Measurements from ENCODE around the gene PLCB3.

PLCB3 gene

DNA sequence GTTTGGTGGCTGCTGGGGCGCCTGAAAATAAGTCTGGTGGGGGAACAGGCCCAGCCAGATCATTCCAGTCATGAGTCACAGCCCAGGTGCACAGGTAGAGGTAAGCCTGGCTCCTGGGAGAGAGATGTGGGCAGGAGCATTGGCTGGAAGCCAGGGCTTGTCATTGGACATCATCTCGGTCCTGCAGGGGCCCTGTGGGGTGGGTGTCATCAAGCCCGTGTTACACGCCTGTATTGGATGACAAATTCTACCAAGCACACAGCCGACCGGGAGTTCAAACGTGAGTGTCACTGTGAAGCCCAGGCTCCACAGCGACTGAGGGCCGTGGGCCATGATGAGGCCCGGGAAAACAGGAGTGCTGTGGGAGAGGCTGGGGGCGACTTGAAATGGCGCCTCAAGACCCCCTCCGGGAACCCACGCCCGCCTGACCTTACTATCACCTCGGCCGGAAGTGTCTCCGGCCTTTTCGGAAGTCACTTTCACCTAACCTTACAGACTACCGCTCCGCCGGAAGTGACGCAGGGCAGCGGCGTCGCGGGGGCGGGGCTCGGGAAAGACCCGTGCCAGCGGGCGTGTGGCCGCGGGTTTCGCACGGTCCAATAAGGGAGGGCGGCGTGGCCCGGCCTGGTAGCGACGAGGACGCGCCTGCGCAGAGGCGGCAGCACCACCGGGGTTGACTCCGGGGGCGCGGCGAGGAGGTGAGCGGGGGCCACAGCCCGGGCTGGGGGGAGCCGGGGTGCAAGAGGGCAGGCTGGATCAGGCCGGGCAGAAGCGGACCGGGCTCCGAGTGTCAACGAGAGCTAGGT, 10.7 kb upstream of the PLCB3 start, which contains the start of gene FKBP2:
FKBP2 (plus strand) TSS at position 661 of the 806 bp plus-strand sequence. CDS start 1,293 bp downstream, outside the sequence.
- H3K9ac ChIP-seq (ENCODE audit: low read length): peak within 1 kb of the TSS; percentile 93
- H3K27me3 ChIP-seq (ENCODE audit: insufficient read depth, low read length): no peaks in the 10 kb centered on the region
- H3F3A ChIP-seq (ENCODE audit: insufficient read depth, low read length): peaks cover 18% of the 10 kb centered on the region; the same call in 1 of the 2 replicates
- peak within 1 kb of the TSS; percentile 91 for H3K4me2 ChIP-seq (ENCODE audit: low read length)
- no peaks in the 10 kb centered on the region for H3K9me3 ChIP-seq (ENCODE audit: low read length)
- TF ChIP-seq EZH2 (IDR thresholded peaks at IDR 0.05; ENCODE audit: borderline replicate concordance, low read length) (no peak), CTCF (IDR thresholded peaks at IDR 0.05; ENCODE audit: low read length) (no peak)
- H3K36me3 ChIP-seq (ENCODE audit: insufficient read depth, low read length): peaks cover 33% of the 10 kb centered on the region; the same call in 1 of the 2 replicates
- H3K27ac ChIP-seq (ENCODE audit: low read depth, low read length, poor library complexity, severe bottlenecking): peak within 1 kb of the TSS; percentile 98
- peaks cover 76% of the 10 kb centered on the region for H3K4me1 ChIP-seq (ENCODE audit: insufficient read depth, low read length, severe bottlenecking)
- H4K20me1 ChIP-seq (ENCODE audit: insufficient read depth, low read length): no peaks in the 10 kb centered on the region
- peak within 1 kb of the TSS; percentile 77 for H3K4me3 ChIP-seq (ENCODE audit: low read depth, low read length, poor library complexity, severe bottlenecking)
- no peak within 1 kb of the TSS for H2AFZ ChIP-seq (ENCODE audit: low read length)
- no peaks in the 10 kb centered on the region for H3K9me2 ChIP-seq (ENCODE audit: low read depth, low read length)
- no peaks in the 10 kb centered on the region; the same call in 1 of the 2 replicates for H3K79me2 ChIP-seq (ENCODE audit: insufficient read depth, low read length)

DNA sequence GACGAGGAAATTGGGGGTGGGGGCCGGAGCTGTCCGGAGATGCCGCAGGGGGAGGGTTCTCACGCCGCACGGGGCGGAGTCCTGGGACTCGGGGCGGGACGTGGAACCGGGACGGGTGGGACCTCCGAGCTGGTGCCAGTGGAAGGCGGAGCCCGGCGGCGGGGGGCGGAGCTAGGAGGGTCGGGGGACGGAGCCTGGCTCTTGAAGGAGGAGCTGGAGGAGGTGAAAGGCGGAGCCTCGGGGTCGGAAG, 10.2 kb upstream of the PLCB3 start:
- Histone ChIP-seq H3K4me3 (ENCODE audit: low read depth, low read length, poor library complexity, severe bottlenecking) (peak overlapping the region; percentile 77), H3K79me2 (ENCODE audit: insufficient read depth, low read length) (no peaks in the 10 kb centered on the region; the same call in 1 of the 2 replicates), H3K9ac (ENCODE audit: low read length) (peak overlapping the region; percentile 93), H3K4me1 (ENCODE audit: insufficient read depth, low read length, severe bottlenecking) (peaks cover 71% of the 10 kb centered on the region), H3K27ac (ENCODE audit: low read depth, low read length, poor library complexity, severe bottlenecking) (peak overlapping the region; percentile 98), H3K9me2 (ENCODE audit: low read depth, low read length) (no peaks in the 10 kb centered on the region), H4K20me1 (ENCODE audit: insufficient read depth, low read length) (no peaks in the 10 kb centered on the region), H3K4me2 (ENCODE audit: low read length) (peak overlapping the region; percentile 91), H3K27me3 (ENCODE audit: insufficient read depth, low read length) (no peaks in the 10 kb centered on the region), H3F3A (ENCODE audit: insufficient read depth, low read length) (peaks cover 18% of the 10 kb centered on the region; the same call in 1 of the 2 replicates), H3K36me3 (ENCODE audit: insufficient read depth, low read length) (peaks cover 31% of the 10 kb centered on the region; the same call in 1 of the 2 replicates), H3K9me3 (ENCODE audit: low read length) (no peaks in the 10 kb centered on the region), H2AFZ (ENCODE audit: low read length) (no peak overlapping the region)
- TF ChIP-seq EZH2 (IDR thresholded peaks at IDR 0.05; ENCODE audit: borderline replicate concordance, low read length) (no peak), CTCF (IDR thresholded peaks at IDR 0.05; ENCODE audit: low read length) (no peak)

- no peak overlapping the region for H2AFZ ChIP-seq (ENCODE audit: low read length)
- no peaks in the 10 kb centered on the region; the same call in 1 of the 2 replicates for H3K79me2 ChIP-seq (ENCODE audit: insufficient read depth, low read length)
- no peaks in the 10 kb centered on the region for H4K20me1 ChIP-seq (ENCODE audit: insufficient read depth, low read length)
- H3K4me3 ChIP-seq (ENCODE audit: low read depth, low read length, poor library complexity, severe bottlenecking): peak overlapping the region; percentile 77
- no peaks in the 10 kb centered on the region for H3K27me3 ChIP-seq (ENCODE audit: insufficient read depth, low read length)
- peaks cover 70% of the 10 kb centered on the region for H3K4me1 ChIP-seq (ENCODE audit: insufficient read depth, low read length, severe bottlenecking)
- H3F3A ChIP-seq (ENCODE audit: insufficient read depth, low read length): peaks cover 18% of the 10 kb centered on the region; the same call in 1 of the 2 replicates
- peaks cover 31% of the 10 kb centered on the region; the same call in 1 of the 2 replicates for H3K36me3 ChIP-seq (ENCODE audit: insufficient read depth, low read length)
- peak overlapping the region; percentile 91 for H3K4me2 ChIP-seq (ENCODE audit: low read length)
- H3K27ac ChIP-seq (ENCODE audit: low read depth, low read length, poor library complexity, severe bottlenecking): peak overlapping the region; percentile 73
- TF ChIP-seq EZH2 (IDR thresholded peaks at IDR 0.05; ENCODE audit: borderline replicate concordance, low read length): no peak
- no peak for TF ChIP-seq CTCF (IDR thresholded peaks at IDR 0.05; ENCODE audit: low read length)
- peak overlapping the region; percentile 89 for H3K9ac ChIP-seq (ENCODE audit: low read length)
- H3K9me2 ChIP-seq (ENCODE audit: low read depth, low read length): no peaks in the 10 kb centered on the region
- H3K9me3 ChIP-seq (ENCODE audit: low read length): no peaks in the 10 kb centered on the region
These were observed 9.6 kb upstream of the PLCB3 start for GRCh38 chr11:64241491-64242374.

All from OCI-LY1 (cell line).